Hematopoietic multipotent progenitor cell treated with erythropoietin and hydrocortisone succinate and interleukin-3 and kit ligand, for 17 days (in vitro differentiated cells): Measurements from ENCODE around the gene REG3G.
A peak's percentile ranks its signal among the peaks of the same experiment; 100 is the strongest.

Source experiments
- DNase-seq: peaks from one replicate; pipeline ENCODE4 v3.0.0-alpha.2; 2015; ENCODE audit warnings: low spot score

Gene REG3G

GRCh38 chr2:79025421-79025820 is at the start of gene REG3G:
REG3G (plus strand) TSS chr2:79025702; CDS start chr2:79026094, 392 bp downstream.
- DNase-seq = no peak

GRCh38 chr2:78977661-78978145 is 47.8 kb upstream of the REG3G start:
- DNase-seq = no peak

- DNase-seq = no peak
Observed at GRCh38 chr2:78978340-78978739, 47.2 kb upstream of the REG3G start.

GRCh38 chr2:78979380-78980151 is 45.9 kb upstream of the REG3G start:
- peak; percentile 6 for DNase-seq

- DNase-seq = no peak
Observed at GRCh38 chr2:78980152-78980465, 45.4 kb upstream of the REG3G start.

- DNase-seq = no peak
Observed at GRCh38 chr2:78980871-78981270, 44.6 kb upstream of the REG3G start.

GRCh38 chr2:78982638-78983330 is 42.7 kb upstream of the REG3G start:
- DNase-seq = no peak

- DNase-seq = no peak
Observed at GRCh38 chr2:78984386-78984785, 41.1 kb upstream of the REG3G start.

GRCh38 chr2:78985558-78985957 is 39.9 kb upstream of the REG3G start:
- no peak for DNase-seq

- DNase-seq = no peak
Observed at GRCh38 chr2:78989051-78989450, 36.5 kb upstream of the REG3G start.

GRCh38 chr2:78992451-78992806 is 33.1 kb upstream of the REG3G start:
- no peak for DNase-seq

- DNase-seq = no peak
Observed at GRCh38 chr2:78992807-78993517, 32.5 kb upstream of the REG3G start.

- DNase-seq = no peak
Observed at GRCh38 chr2:78993518-78994148, 31.9 kb upstream of the REG3G start.

GRCh38 chr2:78994789-78995188 is 30.7 kb upstream of the REG3G start:
- DNase-seq = no peak

- DNase-seq = no peak
Observed at GRCh38 chr2:78999406-78999805, 26.1 kb upstream of the REG3G start.

- no peak for DNase-seq
Observed at GRCh38 chr2:79000008-79000576, 25.4 kb upstream of the REG3G start.

- no peak for DNase-seq
Observed at GRCh38 chr2:79001285-79001684, 24.2 kb upstream of the REG3G start.

- DNase-seq = no peak
Observed at GRCh38 chr2:79004680-79005079, 20.8 kb upstream of the REG3G start.

GRCh38 chr2:79005216-79005615 is 20.3 kb upstream of the REG3G start:
- DNase-seq = no peak

GRCh38 chr2:79009388-79009787 is 16.1 kb upstream of the REG3G start:
- no peak for DNase-seq

- no peak for DNase-seq
Observed at GRCh38 chr2:79011496-79011895, 14.0 kb upstream of the REG3G start.

GRCh38 chr2:79013629-79014028 is 11.9 kb upstream of the REG3G start:
- no peak for DNase-seq
